HG02885 (cell line): ENCODE measurements around the gene ASB11.

Source experiments
- ATAC-seq: cut with Tn5 transposase; IDR thresholded peaks from one replicate; pipeline ENCODE4 v1.9.1; 2021; ENCODE audit warnings: mild to moderate bottlenecking; ENCODE audit not compliant: unreplicated experiment, poor library complexity

Gene ASB11

DNA sequence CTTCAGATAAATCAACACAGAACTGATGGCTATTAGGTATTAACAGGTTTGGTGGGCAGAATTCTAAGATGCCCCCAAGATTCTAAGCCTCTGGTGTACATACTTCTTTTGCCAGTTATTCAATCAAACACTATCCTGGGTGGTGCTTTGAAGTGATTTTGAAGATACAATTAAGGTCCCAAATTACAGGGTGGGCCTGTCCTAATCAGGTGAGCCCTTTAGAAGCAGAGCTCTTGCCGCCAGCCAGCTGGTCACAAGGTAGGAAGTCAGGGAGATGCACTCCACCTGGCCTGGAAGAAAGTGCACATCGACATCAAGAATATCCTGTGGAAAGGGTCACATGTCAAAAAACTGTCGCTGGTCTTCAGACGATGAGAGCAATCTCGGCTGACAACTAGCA is 75.0 kb downstream of the ASB11 start:
- no peak for ATAC-seq

- no peak for ATAC-seq
Observed at GRCh38 chrX:15236146-15236545, 79.3 kb downstream of the ASB11 start.

DNA sequence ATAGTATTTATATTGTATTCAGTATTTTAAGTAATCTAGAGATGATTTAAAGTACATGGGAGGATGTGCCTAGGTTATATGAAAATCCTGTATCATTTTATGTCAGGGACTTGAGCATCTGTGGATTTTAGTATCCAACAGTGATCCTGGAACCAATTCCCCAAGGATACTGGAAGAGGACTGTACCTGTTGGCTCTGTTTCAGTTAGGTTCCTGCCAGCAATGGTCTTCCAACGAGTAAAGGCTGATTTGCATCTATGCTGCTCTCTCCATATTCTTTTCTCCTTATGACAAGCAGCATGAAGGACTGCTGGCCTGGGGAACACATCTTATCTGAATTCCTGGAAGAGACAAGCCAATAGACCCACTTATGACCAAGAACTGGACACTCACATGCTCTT is 80.4 kb downstream of the ASB11 start:
- ATAC-seq, result no peak

DNA sequence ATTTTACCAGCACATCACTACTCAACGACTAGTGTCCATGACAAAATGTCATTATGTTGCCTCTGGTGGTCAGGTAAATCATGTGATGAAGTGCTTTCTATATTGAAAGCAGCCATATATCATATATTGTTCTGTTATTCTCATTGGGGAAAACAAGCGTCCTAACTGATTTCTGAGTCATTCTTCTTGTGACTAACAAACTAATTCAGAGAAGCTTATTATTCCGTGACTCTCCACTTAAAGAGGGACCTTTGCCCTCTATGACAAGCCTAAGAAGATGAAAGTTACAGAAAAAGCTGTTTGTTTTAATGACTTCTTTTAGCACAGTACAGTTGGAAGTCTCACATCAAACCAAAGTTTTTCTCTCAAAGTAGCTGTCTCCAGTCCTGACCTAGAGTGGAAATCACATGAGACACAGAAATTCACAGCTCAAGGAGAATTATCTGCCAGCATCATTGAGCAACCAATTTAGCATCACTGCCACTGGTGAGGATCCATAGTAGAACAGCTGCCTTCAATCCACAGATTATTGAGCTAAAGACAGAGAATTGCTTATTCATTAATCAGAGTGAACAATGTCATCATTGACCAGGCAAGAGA is 81.9 kb downstream of the ASB11 start:
- no peak for ATAC-seq
